GM10248 (cell line): ENCODE data around the gene VDR.

Experiments used
- CTCF ChIA-PET: fragments of 300-600 bp; sonication (Branson Sonifier 250); formaldehyde crosslinking; extraction: SDS; loops from one replicate; lab custom pipeline; 2021; ENCODE audit warnings: antibody characterized with exemption; lab: Yijun Ruan, JAX
- POLR2A ChIA-PET: fragments of 350-650 bp; sonication (Branson Sonifier 250); formaldehyde crosslinking; extraction: SDS; loops from one replicate; lab custom pipeline; 2020; ENCODE audit warnings: antibody characterized with exemption; lab: Yijun Ruan, JAX
- DNase-seq: peaks from one replicate; pipeline ENCODE4 v3.0.0; 2012; ENCODE audit errors: extremely low spot score
- TF ChIP-seq, protein P1 (sequence below): IDR thresholded peaks from 2 replicates; pipeline ENCODE4 v1.5.1; 2012; ENCODE audit warnings: mild to moderate bottlenecking, low read depth; ENCODE audit errors: extremely low read depth, missing control alignments, control extremely low read depth

Gene VDR

DNA sequence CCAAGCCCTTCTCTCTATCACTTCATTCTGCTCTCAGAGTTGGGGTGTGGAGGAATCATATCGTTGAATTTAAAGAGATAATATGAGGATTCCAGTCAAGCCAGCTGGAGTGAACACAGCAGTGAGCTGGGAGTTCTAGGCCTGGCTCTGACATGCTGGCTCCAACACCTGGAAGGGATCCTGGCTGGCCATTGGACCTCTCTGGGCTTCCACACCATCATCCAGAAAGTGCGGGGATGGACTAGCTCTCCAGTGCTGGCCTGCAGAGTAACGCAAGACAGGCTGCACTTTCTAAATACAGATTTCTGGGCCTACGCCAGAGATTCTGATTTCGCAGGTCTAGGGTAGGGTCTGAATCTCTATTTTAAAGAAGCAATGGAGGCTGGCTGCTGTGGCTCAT lies 50.3 kb downstream of the VDR start:
- ChIA-PET POLR2A (interaction anchor here (0.9 kb wide), 1 partner anchor 14 kb away, joined by 3 read pairs; no protein-coding TSS in a partner anchor), CTCF (interaction anchor here (1.0 to 10.5 kb wide), 4 partner anchors 19 to 112 kb away, joined by 3 to 136 read pairs (median 5); no protein-coding TSS in a partner anchor)
- no peak for DNase-seq
- TF ChIP-seq, protein P1, sequence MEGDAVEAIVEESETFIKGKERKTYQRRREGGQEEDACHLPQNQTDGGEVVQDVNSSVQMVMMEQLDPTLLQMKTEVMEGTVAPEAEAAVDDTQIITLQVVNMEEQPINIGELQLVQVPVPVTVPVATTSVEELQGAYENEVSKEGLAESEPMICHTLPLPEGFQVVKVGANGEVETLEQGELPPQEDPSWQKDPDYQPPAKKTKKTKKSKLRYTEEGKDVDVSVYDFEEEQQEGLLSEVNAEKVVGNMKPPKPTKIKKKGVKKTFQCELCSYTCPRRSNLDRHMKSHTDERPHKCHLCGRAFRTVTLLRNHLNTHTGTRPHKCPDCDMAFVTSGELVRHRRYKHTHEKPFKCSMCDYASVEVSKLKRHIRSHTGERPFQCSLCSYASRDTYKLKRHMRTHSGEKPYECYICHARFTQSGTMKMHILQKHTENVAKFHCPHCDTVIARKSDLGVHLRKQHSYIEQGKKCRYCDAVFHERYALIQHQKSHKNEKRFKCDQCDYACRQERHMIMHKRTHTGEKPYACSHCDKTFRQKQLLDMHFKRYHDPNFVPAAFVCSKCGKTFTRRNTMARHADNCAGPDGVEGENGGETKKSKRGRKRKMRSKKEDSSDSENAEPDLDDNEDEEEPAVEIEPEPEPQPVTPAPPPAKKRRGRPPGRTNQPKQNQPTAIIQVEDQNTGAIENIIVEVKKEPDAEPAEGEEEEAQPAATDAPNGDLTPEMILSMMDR, result no peak

DNA sequence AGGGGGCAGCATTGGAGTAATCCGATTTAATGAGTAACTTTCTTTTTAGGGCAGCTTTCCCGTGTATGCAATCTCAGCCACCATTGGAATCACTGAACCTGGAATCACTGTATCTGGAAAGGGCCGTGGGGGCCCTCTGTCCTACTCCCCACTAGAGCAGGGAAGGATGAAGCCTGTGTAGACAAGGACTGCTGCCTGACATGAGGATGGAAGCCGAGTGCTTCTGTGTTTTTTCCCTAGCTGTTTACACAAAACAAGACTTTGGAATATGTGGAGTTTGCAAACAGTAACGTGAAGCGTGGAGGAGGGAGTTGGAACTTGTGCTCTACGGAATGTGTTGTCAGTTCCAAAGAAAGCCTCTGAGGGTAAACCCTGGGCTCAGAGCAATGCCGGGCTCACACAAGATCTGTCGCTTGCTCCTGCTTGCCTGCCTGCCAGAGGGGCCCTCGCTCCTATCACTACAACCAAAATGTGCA lies 52.7 kb downstream of the VDR start:
- ChIA-PET POLR2A (no interaction called here), CTCF (interaction anchor here (1.1 to 10.5 kb wide), 5 partner anchors 9 to 110 kb away, joined by 3 to 136 read pairs (median 3); no protein-coding TSS in a partner anchor)
- TF ChIP-seq, protein P1, result no peak
- DNase-seq, result no peak

DNA sequence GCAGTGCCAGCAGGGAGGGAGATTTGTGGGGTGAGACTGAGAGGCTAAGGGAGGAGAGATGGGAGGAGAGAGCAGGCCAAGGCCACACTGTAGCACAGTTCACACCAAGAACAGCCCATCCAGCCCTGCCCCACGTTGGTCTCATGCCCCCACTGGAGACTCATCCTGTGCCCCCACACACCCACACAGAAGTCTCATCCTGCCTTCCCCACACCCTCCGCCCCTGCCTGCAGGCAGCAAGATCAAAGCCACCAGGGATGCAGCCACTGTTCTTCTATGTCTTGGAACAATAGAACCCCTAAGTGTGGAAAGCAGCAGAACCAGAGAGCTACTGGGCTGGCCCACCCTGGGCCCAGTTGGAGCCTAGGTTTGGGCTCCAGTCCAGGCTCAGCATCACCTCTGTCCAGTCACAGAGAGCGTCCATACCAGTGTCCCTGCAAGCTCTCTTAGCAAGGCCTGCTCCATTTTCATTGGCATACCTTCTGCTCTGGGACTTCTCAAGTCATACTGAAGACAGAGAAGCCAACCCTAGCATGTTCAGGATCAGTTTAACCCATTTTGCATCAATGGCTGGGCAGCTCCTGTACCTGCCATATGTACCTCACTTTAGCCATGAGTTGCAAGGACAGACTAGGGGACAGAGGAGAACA lies 53.4 kb downstream of the VDR start:
- DNase-seq, result no peak
- POLR2A ChIA-PET, result interaction anchor here (0.7 kb wide), 1 partner anchor 335 kb away, joined by 3 read pairs; no protein-coding TSS in a partner anchor
- TF ChIP-seq, protein P1, result no peak
- CTCF ChIA-PET, result interaction anchor here (0.7 to 10.5 kb wide), 5 partner anchors 16 to 109 kb away, joined by 3 to 136 read pairs (median 3); no protein-coding TSS in a partner anchor

DNA sequence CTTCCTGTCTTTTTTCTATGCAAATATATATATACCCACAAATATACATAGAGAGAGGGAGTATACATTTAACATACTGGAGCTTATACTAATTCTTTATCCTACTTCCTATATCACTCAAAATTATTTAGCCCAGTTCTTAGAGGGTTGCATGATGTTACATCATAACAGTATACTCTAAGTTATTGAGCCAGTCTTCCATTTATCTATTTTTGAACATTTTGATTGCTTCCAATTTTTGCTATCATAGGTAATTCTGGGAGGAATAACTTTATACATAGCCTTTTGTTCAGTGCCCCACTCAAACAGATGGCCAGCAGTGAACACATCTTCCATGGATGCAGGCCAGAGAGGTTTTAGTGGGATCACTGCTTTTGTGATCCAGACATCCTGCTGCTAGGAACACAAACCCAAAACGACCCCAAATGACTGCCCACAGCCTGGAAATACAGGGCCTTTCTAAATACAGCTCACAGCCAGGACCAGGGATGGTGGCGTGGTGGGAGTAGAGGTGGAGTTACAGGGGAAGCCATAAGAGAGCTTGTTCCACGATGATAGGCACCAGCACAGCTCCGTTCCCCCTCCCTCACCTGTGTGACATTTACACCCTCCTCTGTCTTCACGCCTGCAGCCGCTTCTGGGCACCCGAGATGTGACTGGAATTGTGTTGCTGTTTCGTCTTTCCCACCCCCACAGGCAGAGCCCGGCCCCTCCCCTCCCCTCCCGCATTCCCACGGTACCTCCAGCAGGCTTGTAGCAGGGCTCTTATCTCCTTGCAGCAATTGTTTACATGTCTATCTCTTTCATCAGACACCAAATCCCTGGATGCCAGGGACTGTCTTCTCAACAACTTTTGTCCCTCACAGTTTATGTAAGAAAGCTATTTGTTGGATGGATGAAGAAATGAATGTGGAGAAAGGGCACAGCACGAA lies 54.4 kb downstream of the VDR start:
- no peak for DNase-seq
- ChIA-PET POLR2A (interaction anchor here (0.7 kb wide), 1 partner anchor 336 kb away, joined by 3 read pairs; no protein-coding TSS in a partner anchor), CTCF (interaction anchor here (1.4 to 10.5 kb wide), 4 partner anchors 15 to 108 kb away, joined by 3 to 136 read pairs (median 6); no protein-coding TSS in a partner anchor)
- TF ChIP-seq, protein P1, result no peak

DNA sequence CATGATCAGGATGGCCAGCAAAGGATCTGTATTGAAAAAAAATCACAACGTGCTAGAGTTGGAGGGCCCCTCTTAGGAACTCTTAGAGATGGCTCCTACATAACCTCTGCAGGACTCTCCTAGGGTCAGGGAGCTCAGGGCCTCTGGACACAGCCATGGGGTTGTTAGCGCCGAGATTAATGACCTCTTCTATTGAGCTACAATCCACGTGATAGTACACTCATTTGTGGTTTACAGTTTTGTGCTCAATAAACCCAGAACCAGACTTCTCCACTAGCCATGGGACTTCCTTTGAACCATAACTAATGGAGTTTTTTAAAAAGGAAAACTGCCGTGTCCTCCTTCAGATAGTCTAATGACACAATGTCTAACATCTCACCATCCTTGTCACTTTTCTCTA lies 55.5 kb downstream of the VDR start:
- ChIA-PET POLR2A (no interaction called here), CTCF (interaction anchor here (1.3 to 10.5 kb wide), 4 partner anchors 13 to 107 kb away, joined by 3 to 136 read pairs (median 10); no protein-coding TSS in a partner anchor)
- no peak for DNase-seq
- TF ChIP-seq, protein P1, result no peak

DNA sequence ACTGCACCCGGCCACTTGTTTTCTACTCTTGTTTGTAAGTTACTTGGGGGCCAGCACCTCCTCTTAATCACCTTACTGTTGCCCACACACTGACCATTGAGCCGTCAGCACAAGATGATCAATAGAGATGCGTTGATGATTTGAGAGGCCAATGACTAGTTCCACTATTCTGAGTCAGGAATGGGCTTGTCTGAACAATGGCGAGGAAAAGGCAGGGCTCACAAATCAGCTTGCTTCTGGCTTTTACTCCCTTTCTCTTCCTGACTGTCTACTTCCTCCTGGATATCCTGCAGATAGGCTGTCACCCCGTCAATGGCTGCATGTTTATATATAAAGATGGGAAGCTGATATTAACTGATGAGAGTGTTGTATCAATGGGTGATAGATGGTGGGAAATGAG lies 55.9 kb downstream of the VDR start:
- DNase-seq, result no peak
- ChIA-PET CTCF (interaction anchor here (1.3 to 10.5 kb wide), 5 partner anchors 13 to 107 kb away, joined by 3 to 136 read pairs (median 6); no protein-coding TSS in a partner anchor), POLR2A (no interaction called here)
- TF ChIP-seq, protein P1, result no peak
